K562 (cell line): Measurements from ENCODE around the gene PBOV1. TPM values are rescaled to one million over a fixed set of nuclear protein-coding genes. Genes with fewer than 3 reads are reported as not detected.

Experiments used
- GABPB2 ChIP-seq: fragments of 250-450 bp; sonication (Bioruptor Pico); conservative IDR thresholded peaks from 2 replicates; pipeline ENCODE4 v1.5.1; 2021; ENCODE audit warnings: mild to moderate bottlenecking
- ZNF316 ChIP-seq: fragments of 450-650 bp; IDR thresholded peaks from 2 replicates; pipeline ENCODE4 v1.6.1; 2016
- polyA plus RNA-seq, 8 experiments: library from polyadenylated mRNA; depleted of rRNA in 4 of 8; stranded (reverse) in 5 of 8; unstranded in 3 of 8; fragments of >200 nt; fragmentation: Nextera tagmentation in 2 of 8; fragmentation: Illumina TruSeq in 1 of 8; extraction: Ambion mirVana in 2 of 8; extraction: Trizol in 1 of 8; gene quantifications; 2 replicates each; pipeline versions ENCODE4 v1.2.1 to v1.2.3, GENCODE V29; 2011 to 2014; ENCODE audit warnings: inconsistent platforms in 1 of 8, missing spikeins in 1 of 8
- total RNA-seq, 7 experiments: library from RNA; depleted of rRNA in 6 of 7; stranded (reverse); fragments of >200 nt in 6 of 7; fragmentation: Illumina TruSeq in 2 of 7; extraction: Trizol in 2 of 7; gene quantifications; 2 replicates each; pipeline versions ENCODE4 v1.2.1 to v1.2.3, GENCODE V29; 2011 to 2021; ENCODE audit warnings: low replicate concordance in 1 of 7
- TF ChIP-seq, protein P1 (sequence below), 2 experiments: fragments of 450-650 bp; formaldehyde crosslinking in 1 of 2; IDR thresholded peaks; 2 replicates each; pipeline versions ENCODE4 v1.4.0 to v1.6.1; 2014 to 2020; ENCODE audit warnings: mild to moderate bottlenecking in 2 of 2, borderline replicate concordance in 1 of 2, low read depth in 1 of 2

The PBOV1 gene
- total and polyA plus RNA-seq, 9 of the 15 experiments (the other 6 are each of a cell fraction or from before 2014, with no cell fraction given), result not detected

DNA sequence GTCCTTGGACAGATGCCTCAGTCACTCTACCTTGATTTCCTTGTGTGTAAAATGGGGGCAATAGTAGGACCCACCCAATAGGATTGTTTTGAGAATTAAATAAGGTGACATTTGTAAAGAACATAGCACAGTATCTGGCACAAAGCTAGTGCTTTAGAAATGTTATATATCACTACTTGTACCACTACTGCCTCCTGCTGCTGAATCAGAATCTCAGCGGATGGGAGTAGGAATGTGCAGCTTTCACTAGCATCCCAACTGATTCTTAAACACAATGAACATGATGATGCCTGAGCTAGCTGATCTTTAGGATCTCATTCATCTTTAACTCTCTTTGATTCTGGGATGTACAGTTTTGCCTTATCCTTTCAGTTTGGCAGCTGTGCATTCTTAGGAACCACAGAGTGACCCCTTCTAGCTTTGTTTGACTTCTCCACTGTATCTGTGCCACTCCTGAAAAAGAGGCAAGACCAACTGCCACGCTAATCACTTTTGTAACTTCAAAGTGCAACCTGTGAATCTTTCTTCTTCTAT, 7.2 kb downstream of the PBOV1 start (continued):
- TF ChIP-seq, protein P1, sequence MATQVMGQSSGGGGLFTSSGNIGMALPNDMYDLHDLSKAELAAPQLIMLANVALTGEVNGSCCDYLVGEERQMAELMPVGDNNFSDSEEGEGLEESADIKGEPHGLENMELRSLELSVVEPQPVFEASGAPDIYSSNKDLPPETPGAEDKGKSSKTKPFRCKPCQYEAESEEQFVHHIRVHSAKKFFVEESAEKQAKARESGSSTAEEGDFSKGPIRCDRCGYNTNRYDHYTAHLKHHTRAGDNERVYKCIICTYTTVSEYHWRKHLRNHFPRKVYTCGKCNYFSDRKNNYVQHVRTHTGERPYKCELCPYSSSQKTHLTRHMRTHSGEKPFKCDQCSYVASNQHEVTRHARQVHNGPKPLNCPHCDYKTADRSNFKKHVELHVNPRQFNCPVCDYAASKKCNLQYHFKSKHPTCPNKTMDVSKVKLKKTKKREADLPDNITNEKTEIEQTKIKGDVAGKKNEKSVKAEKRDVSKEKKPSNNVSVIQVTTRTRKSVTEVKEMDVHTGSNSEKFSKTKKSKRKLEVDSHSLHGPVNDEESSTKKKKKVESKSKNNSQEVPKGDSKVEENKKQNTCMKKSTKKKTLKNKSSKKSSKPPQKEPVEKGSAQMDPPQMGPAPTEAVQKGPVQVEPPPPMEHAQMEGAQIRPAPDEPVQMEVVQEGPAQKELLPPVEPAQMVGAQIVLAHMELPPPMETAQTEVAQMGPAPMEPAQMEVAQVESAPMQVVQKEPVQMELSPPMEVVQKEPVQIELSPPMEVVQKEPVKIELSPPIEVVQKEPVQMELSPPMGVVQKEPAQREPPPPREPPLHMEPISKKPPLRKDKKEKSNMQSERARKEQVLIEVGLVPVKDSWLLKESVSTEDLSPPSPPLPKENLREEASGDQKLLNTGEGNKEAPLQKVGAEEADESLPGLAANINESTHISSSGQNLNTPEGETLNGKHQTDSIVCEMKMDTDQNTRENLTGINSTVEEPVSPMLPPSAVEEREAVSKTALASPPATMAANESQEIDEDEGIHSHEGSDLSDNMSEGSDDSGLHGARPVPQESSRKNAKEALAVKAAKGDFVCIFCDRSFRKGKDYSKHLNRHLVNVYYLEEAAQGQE (IDR thresholded peaks at IDR 0.05; ENCODE audit: borderline replicate concordance), result no peak
- TF ChIP-seq, protein P1 (CRISPR knock-in tag; IDR thresholded peaks at IDR 0.05; ENCODE audit: low read depth), result no peak
- no peak for TF ChIP-seq GABPB2 (CRISPR knock-in tag)
- TF ChIP-seq ZNF316, result no peak
